ENCODE data around the gene ARHGAP8.
"Not testable (repeated sequence)": the region's sequence is repeated elsewhere in the genome, so short reads cannot be mapped to it uniquely, and the experiment has no call there.

ARHGAP8 gene

GRCh38 chr22:44890416-44891292 is 138.3 kb downstream of the ARHGAP8 start:
- no peak for DNase-seq (ENCODE audit: low read depth)

- no peak for DNase-seq (ENCODE audit: low read depth)
These were observed 138.9 kb downstream of the ARHGAP8 start for GRCh38 chr22:44891293-44891747.

- no peak for DNase-seq (ENCODE audit: low read depth)
These were observed 139.4 kb downstream of the ARHGAP8 start for GRCh38 chr22:44891791-44892190.

GRCh38 chr22:44892243-44892642 is 139.9 kb downstream of the ARHGAP8 start:
- no peak for DNase-seq (ENCODE audit: low read depth)

- DNase-seq (ENCODE audit: low read depth): no peak
These were observed 140.7 kb downstream of the ARHGAP8 start for GRCh38 chr22:44892803-44893730.

GRCh38 chr22:44893731-44894080 is 141.3 kb downstream of the ARHGAP8 start:
- no peak for DNase-seq (ENCODE audit: low read depth)

- no peak for DNase-seq (ENCODE audit: low read depth)
These were observed 141.9 kb downstream of the ARHGAP8 start for GRCh38 chr22:44894321-44894720.

GRCh38 chr22:44894782-44895181 is 142.4 kb downstream of the ARHGAP8 start:
- DNase-seq (ENCODE audit: low read depth): no peak

- no peak for DNase-seq (ENCODE audit: low read depth)
These were observed 143.1 kb downstream of the ARHGAP8 start for GRCh38 chr22:44895296-44896055.

- no peak for DNase-seq (ENCODE audit: low read depth)
These were observed 145.9 kb downstream of the ARHGAP8 start for GRCh38 chr22:44898236-44898635.

GRCh38 chr22:44901301-44901700 is 148.9 kb downstream of the ARHGAP8 start:
- DNase-seq (ENCODE audit: low read depth): no peak

GRCh38 chr22:44903164-44903563 is 150.8 kb downstream of the ARHGAP8 start:
- DNase-seq (ENCODE audit: low read depth): not testable (repeated sequence)

- not testable (repeated sequence) for DNase-seq (ENCODE audit: low read depth)
These were observed 152.2 kb downstream of the ARHGAP8 start for GRCh38 chr22:44904492-44905152.

GRCh38 chr22:44906248-44906936 is 154.0 kb downstream of the ARHGAP8 start:
- DNase-seq (ENCODE audit: low read depth): no peak

- no peak for DNase-seq (ENCODE audit: low read depth)
These were observed 154.7 kb downstream of the ARHGAP8 start for GRCh38 chr22:44906999-44907644.

- no peak for DNase-seq (ENCODE audit: low read depth)
These were observed 155.7 kb downstream of the ARHGAP8 start for GRCh38 chr22:44907765-44908737.

GRCh38 chr22:44909241-44909640 is 156.9 kb downstream of the ARHGAP8 start:
- DNase-seq (ENCODE audit: low read depth): no peak
